ENCODE results near the gene PYGO2. TPM values are rescaled to one million over a fixed set of nuclear protein-coding genes. Genes with fewer than 3 reads are reported as not detected.

The PYGO2 gene
- total RNA-seq, 2 experiments from 2014 or later: 44.3 to 47.3 TPM

GRCh38 chr1:154999571-155000410 lies 38.2 kb upstream of the PYGO2 start:
- Histone ChIP-seq H3K79me2 (ENCODE audit: insufficient read depth, low read depth, low read length) (peaks cover 10% of the 10 kb centered on the region; the same call in 1 of the 2 replicates), H3K4me3 (ENCODE audit: low read depth, low read length, poor library complexity, severe bottlenecking) (peak overlapping the region; percentile 71), H4K20me1 (ENCODE audit: insufficient read depth, low read length) (no peaks in the 10 kb centered on the region), H3K9me3 (ENCODE audit: low read length) (no peaks in the 10 kb centered on the region), H3K4me1 (ENCODE audit: insufficient read depth, low read length, poor library complexity, severe bottlenecking) (peaks cover 52% of the 10 kb centered on the region), H2AFZ (ENCODE audit: low read length) (peak overlapping the region; percentile 28; the same call in 1 of the 2 replicates), H3K36me3 (ENCODE audit: insufficient read depth, low read length) (no peaks in the 10 kb centered on the region), H3K9me2 (ENCODE audit: insufficient read depth, low read length) (no peaks in the 10 kb centered on the region), H3K4me2 (ENCODE audit: low read length) (peak overlapping the region; percentile 79), H3K27ac (ENCODE audit: low read depth, low read length, poor library complexity, severe bottlenecking) (peak overlapping the region; percentile 92)
- BruUV-seq (replicated peaks): no TSS peak
- ChIA-PET CTCF (ENCODE audit: unreplicated experiment) (interaction anchor here (1.1 kb wide), 2 partner anchors 12 to 16 kb away, joined by 4 to 6 read pairs; no protein-coding TSS in a partner anchor), POLR2A (interaction anchor here (0.6 to 1.9 kb wide), 4 partner anchors 16 to 44 kb away, joined by 3 to 6 read pairs (median 4); partner anchors contain the start of genes FLAD1 and PBXIP1)
- no peak for TF ChIP-seq CTCF (conservative IDR thresholded peaks at IDR 0.05; ENCODE audit: low read length)
- TF ChIP-seq EZH2phosphoT487 (IDR thresholded peaks at IDR 0.05; ENCODE audit: borderline replicate concordance, low read depth, low read length): no peak
- peak; percentile 76 for DNase-seq (ENCODE audit: low spot score)
- intact Hi-C loops (cut with micrococcal nuclease; ENCODE audit: unreplicated experiment): loop anchor here (1.0 to 5.0 kb wide), 5 partner anchors 16 to 137 kb away; partner anchors contain the start of genes CKS1B, EFNA4, FLAD1 and PYGO2

- ChIA-PET CTCF (ENCODE audit: unreplicated experiment) (interaction anchor here (0.6 to 1.1 kb wide), 4 partner anchors 11 to 63 kb away, joined by 4 to 11 read pairs (median 6); no protein-coding TSS in a partner anchor), POLR2A (interaction anchor here (0.6 to 1.5 kb wide), 4 partner anchors 16 to 43 kb away, joined by 3 to 4 read pairs (median 3); partner anchors contain the start of genes FLAD1 and PBXIP1)
- Histone ChIP-seq H3K9me2 (ENCODE audit: insufficient read depth, low read length) (no peaks in the 10 kb centered on the region), H3K36me3 (ENCODE audit: insufficient read depth, low read length) (peaks cover 1% of the 10 kb centered on the region; the same call in 1 of the 2 replicates), H3K4me2 (ENCODE audit: low read length) (peak overlapping the region; percentile 79), H3K4me3 (ENCODE audit: low read depth, low read length, poor library complexity, severe bottlenecking) (peak overlapping the region; percentile 71), H3K79me2 (ENCODE audit: insufficient read depth, low read depth, low read length) (peaks cover 10% of the 10 kb centered on the region; the same call in 1 of the 2 replicates), H2AFZ (ENCODE audit: low read length) (peak overlapping the region; percentile 22; the same call in 1 of the 2 replicates), H3K9me3 (ENCODE audit: low read length) (no peaks in the 10 kb centered on the region), H3K4me1 (ENCODE audit: insufficient read depth, low read length, poor library complexity, severe bottlenecking) (peaks cover 52% of the 10 kb centered on the region), H4K20me1 (ENCODE audit: insufficient read depth, low read length) (no peaks in the 10 kb centered on the region), H3K27ac (ENCODE audit: low read depth, low read length, poor library complexity, severe bottlenecking) (peak overlapping the region; percentile 92)
- peak; percentile 88 for DNase-seq (ENCODE audit: low spot score)
- BruUV-seq (replicated peaks): no TSS peak
- intact Hi-C loops (cut with micrococcal nuclease; ENCODE audit: unreplicated experiment): loop anchor here (1.0 kb wide), 3 partner anchors 16 to 38 kb away; partner anchors contain the start of genes CKS1B, FLAD1 and PYGO2
- TF ChIP-seq CTCF (conservative IDR thresholded peaks at IDR 0.05; ENCODE audit: low read length) (peak; percentile 97), EZH2phosphoT487 (IDR thresholded peaks at IDR 0.05; ENCODE audit: borderline replicate concordance, low read depth, low read length) (no peak)
Measured at GRCh38 chr1:154998818-154999570, 37.4 kb upstream of the PYGO2 start.
